Fibroblast of lung (primary cell): ENCODE results near the gene PRDM11.

Source experiments
- CTCF ChIP-seq, 2 donors: IDR thresholded peaks in 1 of 2; conservative IDR thresholded peaks in 1 of 2; 1 replicate in 1 of 2; 2 replicates in 1 of 2; pipeline ENCODE4 v1.5.1; 2011 to 2012; ENCODE audit warnings: low read length in 2 of 2, control low read depth in 1 of 2, inconsistent platforms in 1 of 2, low read depth in 1 of 2, mild to moderate bottlenecking in 1 of 2
- EZH2 ChIP-seq: IDR thresholded peaks from 2 replicates; pipeline ENCODE4 v1.5.1; 2012; ENCODE audit warnings: low read length, control low read depth, mild to moderate bottlenecking; ENCODE audit errors: missing control alignments

- no peak for TF ChIP-seq CTCF (conservative IDR thresholded peaks at IDR 0.05 in 1 of 2, IDR thresholded peaks at IDR 0.05 in 1 of 2; ENCODE audit: low read depth in 1 of 2, low read length in 2 of 2)
- no peak for TF ChIP-seq EZH2
Measured at GRCh38 chr11:45113807-45114206, 32.6 kb upstream of the PRDM11 start.
